ENCODE data around the gene SLK.

SLK gene

GRCh38 chr10:104038958-104039752, 72.2 kb downstream of the SLK start:
- TF ChIP-seq CTCF (IDR thresholded peaks at IDR 0.05), result no peak

GRCh38 chr10:104040382-104040781, 73.4 kb downstream of the SLK start:
- TF ChIP-seq CTCF (IDR thresholded peaks at IDR 0.05), result no peak

- no peak for TF ChIP-seq CTCF (IDR thresholded peaks at IDR 0.05)
Observed at GRCh38 chr10:104040862-104041789, 74.2 kb downstream of the SLK start.

- no peak for TF ChIP-seq CTCF (IDR thresholded peaks at IDR 0.05)
Observed at GRCh38 chr10:104041891-104042535, 75.1 kb downstream of the SLK start.

- TF ChIP-seq CTCF (IDR thresholded peaks at IDR 0.05), result no peak
Observed at GRCh38 chr10:104043185-104043830, 76.4 kb downstream of the SLK start.

GRCh38 chr10:104043854-104044253, 76.9 kb downstream of the SLK start:
- no peak for TF ChIP-seq CTCF (IDR thresholded peaks at IDR 0.05)
